MM.1S (cell line): ENCODE measurements around the gene AUTS2.

Source experiments
- CTCF ChIP-seq: fragments of 300-600 bp; sonication (generic); IDR thresholded peaks from 2 replicates; pipeline ENCODE4 v1.5.1; 2016; ENCODE audit warnings: antibody characterized with exemption, low read length, mixed read lengths
- EZH2 ChIP-seq: fragments of 300-600 bp; sonication (generic); optimal IDR thresholded peaks from 2 replicates; pipeline ENCODE3; 2017; ENCODE audit warnings: low read depth, mild to moderate bottlenecking, antibody characterized with exemption, low read length, mixed read lengths
- EZH2phosphoT487 ChIP-seq: fragments of 300-600 bp; sonication (generic); IDR thresholded peaks from 2 replicates; pipeline ENCODE4 v1.6.1; 2018; ENCODE audit warnings: antibody characterized with exemption, low read length

GRCh38 chr7:70834424-70834823 is 1236.1 kb downstream of the AUTS2 start:
- TF ChIP-seq CTCF: no peak
- no peak for TF ChIP-seq EZH2
- no peak for TF ChIP-seq EZH2phosphoT487
